HEK293 (cell line): Measurements from ENCODE around the gene RNF225.

ENCODE experiments used
- BCL11A ChIP-seq: fragments of 450-650 bp; formaldehyde crosslinking; IDR thresholded peaks from 2 replicates; pipeline ENCODE4 v1.5.1; 2016; ENCODE audit warnings: low read depth, missing biosample characterization, missing genetic modification characterization
- GFI1B ChIP-seq: fragments of 450-650 bp; formaldehyde crosslinking; IDR thresholded peaks from 2 replicates; pipeline ENCODE4 v1.5.1; 2016; ENCODE audit warnings: missing biosample characterization, missing genetic modification characterization
- GLI4 ChIP-seq: fragments of 450-650 bp; formaldehyde crosslinking; IDR thresholded peaks from 2 replicates; pipeline ENCODE4 v1.5.1; 2016; ENCODE audit warnings: missing biosample characterization, missing genetic modification characterization
- HOXA7 ChIP-seq: sonication (generic); formaldehyde crosslinking; IDR thresholded peaks from 2 replicates; pipeline ENCODE4 v1.8.1; 2022; ENCODE audit warnings: missing genetic modification reagents, borderline replicate concordance
- HOXD13 ChIP-seq: sonication (generic); formaldehyde crosslinking; IDR thresholded peaks from 2 replicates; pipeline ENCODE4 v1.8.0; 2022; ENCODE audit warnings: missing genetic modification reagents, borderline replicate concordance
- REST ChIP-seq: fragments of 450-650 bp; formaldehyde crosslinking; IDR thresholded peaks from 2 replicates; pipeline ENCODE4 v1.5.1; 2016; ENCODE audit warnings: missing biosample characterization, missing genetic modification characterization
- SP7 ChIP-seq: fragments of 450-650 bp; formaldehyde crosslinking; IDR thresholded peaks from 2 replicates; pipeline ENCODE4 v1.5.1; 2016; ENCODE audit warnings: missing biosample characterization, missing genetic modification characterization
- WT1 ChIP-seq: fragments of 450-650 bp; formaldehyde crosslinking; IDR thresholded peaks from 2 replicates; pipeline ENCODE4 v1.5.1; 2016; ENCODE audit warnings: missing biosample characterization, missing genetic modification characterization
- ZFHX2 ChIP-seq: fragments of 450-650 bp; formaldehyde crosslinking; conservative IDR thresholded peaks from 2 replicates; pipeline ENCODE4 v1.5.1; 2016; ENCODE audit warnings: missing biosample characterization, missing genetic modification characterization
- ZNF2 ChIP-seq: fragments of 450-650 bp; formaldehyde crosslinking; IDR thresholded peaks from 2 replicates; pipeline ENCODE4 v1.5.1; 2016; ENCODE audit warnings: missing biosample characterization, missing genetic modification characterization
- ZNF221 ChIP-seq: fragments of 450-650 bp; formaldehyde crosslinking; IDR thresholded peaks from 2 replicates; pipeline ENCODE4 v1.5.1; 2017; ENCODE audit warnings: missing biosample characterization, missing genetic modification characterization, borderline replicate concordance
- ZNF324 ChIP-seq: fragments of 450-650 bp; formaldehyde crosslinking; IDR thresholded peaks from 2 replicates; pipeline ENCODE4 v1.5.1; 2016; ENCODE audit warnings: missing biosample characterization, missing genetic modification characterization
- ZNF423 ChIP-seq: fragments of 450-650 bp; formaldehyde crosslinking; IDR thresholded peaks from 2 replicates; pipeline ENCODE4 v1.5.1; 2016; ENCODE audit warnings: missing biosample characterization, missing genetic modification characterization
- ZNF473 ChIP-seq: fragments of 450-650 bp; formaldehyde crosslinking; IDR thresholded peaks from 2 replicates; pipeline ENCODE4 v1.5.1; 2017; ENCODE audit warnings: missing biosample characterization, missing genetic modification characterization
- ZNF48 ChIP-seq: fragments of 450-650 bp; formaldehyde crosslinking; IDR thresholded peaks from 2 replicates; pipeline ENCODE4 v1.5.1; 2016; ENCODE audit warnings: missing biosample characterization, missing genetic modification characterization
- ZNF544 ChIP-seq: fragments of 450-650 bp; formaldehyde crosslinking; IDR thresholded peaks from 2 replicates; pipeline ENCODE4 v1.5.0; 2017; ENCODE audit warnings: missing biosample characterization, missing genetic modification characterization
- ZNF561 ChIP-seq: fragments of 450-650 bp; IDR thresholded peaks from 2 replicates; pipeline ENCODE4 v1.5.1; 2018; ENCODE audit warnings: missing biosample characterization, missing genetic modification characterization, borderline replicate concordance
- ZNF626 ChIP-seq: fragments of 450-650 bp; sonication (Bioruptor Pico); formaldehyde crosslinking; IDR thresholded peaks from 2 replicates; pipeline ENCODE4 v1.5.1; 2018; ENCODE audit warnings: missing biosample characterization, missing genetic modification characterization, inconsistent platforms
- ZNF76 ChIP-seq: fragments of 450-650 bp; formaldehyde crosslinking; IDR thresholded peaks from 2 replicates; pipeline ENCODE4; 2016; ENCODE audit warnings: low read depth, missing biosample characterization, missing genetic modification characterization, borderline replicate concordance
- ZNF768 ChIP-seq: fragments of 450-650 bp; formaldehyde crosslinking; IDR thresholded peaks from 2 replicates; pipeline ENCODE4 v1.5.1; 2018; ENCODE audit warnings: missing biosample characterization, mild to moderate bottlenecking, missing genetic modification characterization
- ZNF791 ChIP-seq: fragments of 450-650 bp; formaldehyde crosslinking; IDR thresholded peaks from 2 replicates; pipeline ENCODE4 v1.5.1; 2016; ENCODE audit warnings: missing biosample characterization, missing genetic modification characterization
- TF ChIP-seq, protein P1 (sequence below): fragments of 450-650 bp; formaldehyde crosslinking; IDR thresholded peaks from 2 replicates; pipeline ENCODE4 v1.5.1; 2016; ENCODE audit warnings: missing biosample characterization, missing genetic modification characterization
- TF ChIP-seq, protein P2 (sequence below): fragments of 450-650 bp; formaldehyde crosslinking; IDR thresholded peaks from 2 replicates; pipeline ENCODE4 v1.5.1; 2016; ENCODE audit warnings: missing biosample characterization, missing genetic modification characterization
- TF ChIP-seq, protein P3 (sequence below): fragments of 450-650 bp; formaldehyde crosslinking; IDR thresholded peaks from 2 replicates; pipeline ENCODE4 v1.5.1; 2016; ENCODE audit warnings: missing biosample characterization, missing genetic modification characterization
- TF ChIP-seq, protein P4 (sequence below): fragments of 450-650 bp; formaldehyde crosslinking; IDR thresholded peaks from 2 replicates; pipeline ENCODE4 v1.5.1; 2017; ENCODE audit warnings: missing biosample characterization, missing genetic modification characterization

The RNF225 gene

GRCh38 chr19:58362272-58362994 lies 33.0 kb upstream of the RNF225 start, which contains the start of gene ZNF497 (continued):
- TF ChIP-seq REST = no peak
- TF ChIP-seq ZNF324 (tag by site-specific recombination) = peak; percentile 59; the same call in 1 of the 2 replicates
- TF ChIP-seq, protein P1, sequence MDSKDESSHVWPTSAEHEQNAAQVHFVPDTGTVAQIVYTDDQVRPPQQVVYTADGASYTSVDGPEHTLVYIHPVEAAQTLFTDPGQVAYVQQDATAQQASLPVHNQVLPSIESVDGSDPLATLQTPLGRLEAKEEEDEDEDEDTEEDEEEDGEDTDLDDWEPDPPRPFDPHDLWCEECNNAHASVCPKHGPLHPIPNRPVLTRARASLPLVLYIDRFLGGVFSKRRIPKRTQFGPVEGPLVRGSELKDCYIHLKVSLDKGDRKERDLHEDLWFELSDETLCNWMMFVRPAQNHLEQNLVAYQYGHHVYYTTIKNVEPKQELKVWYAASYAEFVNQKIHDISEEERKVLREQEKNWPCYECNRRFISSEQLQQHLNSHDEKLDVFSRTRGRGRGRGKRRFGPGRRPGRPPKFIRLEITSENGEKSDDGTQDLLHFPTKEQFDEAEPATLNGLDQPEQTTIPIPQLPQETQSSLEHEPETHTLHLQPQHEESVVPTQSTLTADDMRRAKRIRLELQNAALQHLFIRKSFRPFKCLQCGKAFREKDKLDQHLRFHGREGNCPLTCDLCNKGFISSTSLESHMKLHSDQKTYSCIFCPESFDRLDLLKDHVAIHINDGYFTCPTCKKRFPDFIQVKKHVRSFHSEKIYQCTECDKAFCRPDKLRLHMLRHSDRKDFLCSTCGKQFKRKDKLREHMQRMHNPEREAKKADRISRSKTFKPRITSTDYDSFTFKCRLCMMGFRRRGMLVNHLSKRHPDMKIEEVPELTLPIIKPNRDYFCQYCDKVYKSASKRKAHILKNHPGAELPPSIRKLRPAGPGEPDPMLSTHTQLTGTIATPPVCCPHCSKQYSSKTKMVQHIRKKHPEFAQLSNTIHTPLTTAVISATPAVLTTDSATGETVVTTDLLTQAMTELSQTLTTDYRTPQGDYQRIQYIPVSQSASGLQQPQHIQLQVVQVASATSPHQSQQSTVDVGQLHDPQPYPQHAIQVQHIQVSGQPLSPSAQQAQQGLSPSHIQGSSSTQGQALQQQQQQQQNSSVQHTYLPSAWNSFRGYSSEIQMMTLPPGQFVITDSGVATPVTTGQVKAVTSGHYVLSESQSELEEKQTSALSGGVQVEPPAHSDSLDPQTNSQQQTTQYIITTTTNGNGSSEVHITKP (tag by site-specific recombination) = peak; percentile 79
- TF ChIP-seq BCL11A (tag by site-specific recombination) = no peak
- TF ChIP-seq, protein P2, sequence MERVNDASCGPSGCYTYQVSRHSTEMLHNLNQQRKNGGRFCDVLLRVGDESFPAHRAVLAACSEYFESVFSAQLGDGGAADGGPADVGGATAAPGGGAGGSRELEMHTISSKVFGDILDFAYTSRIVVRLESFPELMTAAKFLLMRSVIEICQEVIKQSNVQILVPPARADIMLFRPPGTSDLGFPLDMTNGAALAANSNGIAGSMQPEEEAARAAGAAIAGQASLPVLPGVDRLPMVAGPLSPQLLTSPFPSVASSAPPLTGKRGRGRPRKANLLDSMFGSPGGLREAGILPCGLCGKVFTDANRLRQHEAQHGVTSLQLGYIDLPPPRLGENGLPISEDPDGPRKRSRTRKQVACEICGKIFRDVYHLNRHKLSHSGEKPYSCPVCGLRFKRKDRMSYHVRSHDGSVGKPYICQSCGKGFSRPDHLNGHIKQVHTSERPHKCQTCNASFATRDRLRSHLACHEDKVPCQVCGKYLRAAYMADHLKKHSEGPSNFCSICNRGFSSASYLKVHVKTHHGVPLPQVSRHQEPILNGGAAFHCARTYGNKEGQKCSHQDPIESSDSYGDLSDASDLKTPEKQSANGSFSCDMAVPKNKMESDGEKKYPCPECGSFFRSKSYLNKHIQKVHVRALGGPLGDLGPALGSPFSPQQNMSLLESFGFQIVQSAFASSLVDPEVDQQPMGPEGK = peak; percentile 75
- no peak for TF ChIP-seq ZNF423 (tag by site-specific recombination)
- TF ChIP-seq, protein P3, sequence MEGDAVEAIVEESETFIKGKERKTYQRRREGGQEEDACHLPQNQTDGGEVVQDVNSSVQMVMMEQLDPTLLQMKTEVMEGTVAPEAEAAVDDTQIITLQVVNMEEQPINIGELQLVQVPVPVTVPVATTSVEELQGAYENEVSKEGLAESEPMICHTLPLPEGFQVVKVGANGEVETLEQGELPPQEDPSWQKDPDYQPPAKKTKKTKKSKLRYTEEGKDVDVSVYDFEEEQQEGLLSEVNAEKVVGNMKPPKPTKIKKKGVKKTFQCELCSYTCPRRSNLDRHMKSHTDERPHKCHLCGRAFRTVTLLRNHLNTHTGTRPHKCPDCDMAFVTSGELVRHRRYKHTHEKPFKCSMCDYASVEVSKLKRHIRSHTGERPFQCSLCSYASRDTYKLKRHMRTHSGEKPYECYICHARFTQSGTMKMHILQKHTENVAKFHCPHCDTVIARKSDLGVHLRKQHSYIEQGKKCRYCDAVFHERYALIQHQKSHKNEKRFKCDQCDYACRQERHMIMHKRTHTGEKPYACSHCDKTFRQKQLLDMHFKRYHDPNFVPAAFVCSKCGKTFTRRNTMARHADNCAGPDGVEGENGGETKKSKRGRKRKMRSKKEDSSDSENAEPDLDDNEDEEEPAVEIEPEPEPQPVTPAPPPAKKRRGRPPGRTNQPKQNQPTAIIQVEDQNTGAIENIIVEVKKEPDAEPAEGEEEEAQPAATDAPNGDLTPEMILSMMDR (tag by site-specific recombination) = peak; percentile 78
- no peak for TF ChIP-seq ZNF473 (tag by site-specific recombination)
- TF ChIP-seq SP7 (tag by site-specific recombination) = peak; percentile 59
- TF ChIP-seq ZNF2 (tag by site-specific recombination) = peak; percentile 63; the same call in 1 of the 2 replicates
- TF ChIP-seq HOXA7 (CRISPR knock-in tag) = no peak
- TF ChIP-seq HOXD13 (CRISPR knock-in tag) = no peak
- TF ChIP-seq ZNF561 (tag by site-specific recombination) = peak; percentile 96; the same call in 1 of the 2 replicates
- TF ChIP-seq GFI1B (tag by site-specific recombination) = no peak
- no peak for TF ChIP-seq ZNF626 (tag by site-specific recombination)
- no peak; the same call in 1 of the 2 replicates for TF ChIP-seq GLI4 (tag by site-specific recombination)
- no peak for TF ChIP-seq ZNF48 (tag by site-specific recombination)
- TF ChIP-seq, protein P4, sequence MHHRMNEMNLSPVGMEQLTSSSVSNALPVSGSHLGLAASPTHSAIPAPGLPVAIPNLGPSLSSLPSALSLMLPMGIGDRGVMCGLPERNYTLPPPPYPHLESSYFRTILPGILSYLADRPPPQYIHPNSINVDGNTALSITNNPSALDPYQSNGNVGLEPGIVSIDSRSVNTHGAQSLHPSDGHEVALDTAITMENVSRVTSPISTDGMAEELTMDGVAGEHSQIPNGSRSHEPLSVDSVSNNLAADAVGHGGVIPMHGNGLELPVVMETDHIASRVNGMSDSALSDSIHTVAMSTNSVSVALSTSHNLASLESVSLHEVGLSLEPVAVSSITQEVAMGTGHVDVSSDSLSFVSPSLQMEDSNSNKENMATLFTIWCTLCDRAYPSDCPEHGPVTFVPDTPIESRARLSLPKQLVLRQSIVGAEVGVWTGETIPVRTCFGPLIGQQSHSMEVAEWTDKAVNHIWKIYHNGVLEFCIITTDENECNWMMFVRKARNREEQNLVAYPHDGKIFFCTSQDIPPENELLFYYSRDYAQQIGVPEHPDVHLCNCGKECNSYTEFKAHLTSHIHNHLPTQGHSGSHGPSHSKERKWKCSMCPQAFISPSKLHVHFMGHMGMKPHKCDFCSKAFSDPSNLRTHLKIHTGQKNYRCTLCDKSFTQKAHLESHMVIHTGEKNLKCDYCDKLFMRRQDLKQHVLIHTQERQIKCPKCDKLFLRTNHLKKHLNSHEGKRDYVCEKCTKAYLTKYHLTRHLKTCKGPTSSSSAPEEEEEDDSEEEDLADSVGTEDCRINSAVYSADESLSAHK (tag by site-specific recombination) = peak; percentile 23; the same call in 1 of the 2 replicates
- 0 out of 2 replicates have a peak, but pooled peaks have one; percentile 33 for TF ChIP-seq WT1 (tag by site-specific recombination)
- no peak for TF ChIP-seq ZNF221 (tag by site-specific recombination)
- no peak for TF ChIP-seq ZNF544 (tag by site-specific recombination)
- peak; percentile 90 for TF ChIP-seq ZNF76
- 0 out of 2 replicates have a peak, but pooled peaks have one; percentile 9 for TF ChIP-seq ZFHX2 (tag by site-specific recombination)
- 0 out of 2 replicates have a peak, but pooled peaks have one; percentile 3 for TF ChIP-seq ZNF768
- no peak for TF ChIP-seq ZNF791
